Measurements from ENCODE around the gene HSPA12B. TPM values are rescaled to one million over a fixed set of nuclear protein-coding genes. Genes with fewer than 3 reads are reported as not detected.

Gene HSPA12B
- polyA plus RNA-seq, 5 donors: 21.2 to 34.6 (median 24.0) TPM

- no peak for DNase-seq
Measured at GRCh38 chr20:3801299-3801698, 68.8 kb downstream of the HSPA12B start.

GRCh38 chr20:3801846-3802245 lies 69.4 kb downstream of the HSPA12B start:
- DNase-seq: no peak

Other genes with a start within 250 kb of the HSPA12B start
- gene GFRA4, start 69.3 kb upstream of the HSPA12B start, polyA plus RNA-seq (ENCODE audit: insufficient read depth in 1 of 5, insufficient read length in 5 of 5, low replicate concordance in 1 of 5): not detected
- gene ADAM33, start 50.7 kb upstream of the HSPA12B start, polyA plus RNA-seq (ENCODE audit: insufficient read depth in 1 of 5, insufficient read length in 5 of 5, low replicate concordance in 1 of 5): 10 to 100 TPM in 3 of 5 donors, 1 to 10 TPM in 2; 8.3 to 16.1 (median 10.2) TPM
- 1 to 10 TPM; 1.6 to 2.9 (median 2.1) TPM for gene SIGLEC1, start 20.1 kb upstream of the HSPA12B start, polyA plus RNA-seq (ENCODE audit: insufficient read depth in 1 of 5, insufficient read length in 5 of 5, low replicate concordance in 1 of 5)
- gene ADISSP, start 35.1 kb downstream of the HSPA12B start, polyA plus RNA-seq (ENCODE audit: insufficient read depth in 1 of 5, insufficient read length in 5 of 5, low replicate concordance in 1 of 5): 10 to 100 TPM; 17.7 to 44.5 (median 23.2) TPM
- gene SPEF1, start 48.8 kb downstream of the HSPA12B start, polyA plus RNA-seq (ENCODE audit: insufficient read depth in 1 of 5, insufficient read length in 5 of 5, low replicate concordance in 1 of 5): 1 to 10 TPM in 4 of 5 donors, under 1 TPM in 1; 0.72 to 4.8 (median 2.3) TPM
- gene CENPB, start 54.1 kb downstream of the HSPA12B start, polyA plus RNA-seq (ENCODE audit: insufficient read depth in 1 of 5, insufficient read length in 5 of 5, low replicate concordance in 1 of 5): 10 to 100 TPM; 36.0 to 71.1 (median 41.9) TPM
- 10 to 100 TPM; 47.6 to 63.6 (median 51.1) TPM for gene CDC25B, start 63.6 kb downstream of the HSPA12B start, polyA plus RNA-seq (ENCODE audit: insufficient read depth in 1 of 5, insufficient read length in 5 of 5, low replicate concordance in 1 of 5)
- gene AP5S1, start 87.9 kb downstream of the HSPA12B start, polyA plus RNA-seq (ENCODE audit: insufficient read depth in 1 of 5, insufficient read length in 5 of 5, low replicate concordance in 1 of 5): 10 to 100 TPM in 2 of 5 donors, 1 to 10 TPM in 3; 8.6 to 12.9 (median 9.5) TPM
- 10 to 100 TPM; 21.9 to 32.2 (median 25.7) TPM for gene MAVS, start 114.1 kb downstream of the HSPA12B start, polyA plus RNA-seq (ENCODE audit: insufficient read depth in 1 of 5, insufficient read length in 5 of 5, low replicate concordance in 1 of 5)
- 10 to 100 TPM; 32.8 to 38.6 (median 37.0) TPM for gene PANK2, start 156.7 kb downstream of the HSPA12B start, polyA plus RNA-seq (ENCODE audit: insufficient read depth in 1 of 5, insufficient read length in 5 of 5, low replicate concordance in 1 of 5)

Data from right lung (tissue), 5 donors.